GM12891 (cell line): ENCODE measurements around the gene DNAJC15.

Source experiments
- DNase-seq: peaks from one replicate; pipeline ENCODE4 v3.0.0; 2011; ENCODE audit warnings: low spot score; ENCODE audit not compliant: insufficient read length
- FAIRE-seq: peaks from 2 replicates; lab custom pipeline; 2011; peaks lifted over from hg19 to GRCh38; lab: Jason Lieb, UNC
- PAX5 ChIP-seq: IDR thresholded peaks from 2 replicates; pipeline ENCODE4 v1.6.1; 2011; ENCODE audit warnings: low read length, moderate library complexity, mild to moderate bottlenecking; ENCODE audit not compliant: insufficient read depth, severe bottlenecking
- POLR2A ChIP-seq: IDR thresholded peaks from 2 replicates; pipeline ENCODE4 v1.6.1; 2011; ENCODE audit warnings: low read depth, low read length, control low read depth
- POLR2AphosphoS5 ChIP-seq: IDR thresholded peaks from 2 replicates; pipeline ENCODE4 v1.6.1; 2011; ENCODE audit warnings: low read depth, low read length, control low read depth
- POU2F2 ChIP-seq: IDR thresholded peaks from 2 replicates; pipeline ENCODE4 v1.6.1; 2011; ENCODE audit warnings: low read depth, mild to moderate bottlenecking, control low read depth, low read length, moderate library complexity
- SPI1 ChIP-seq: IDR thresholded peaks from 2 replicates; pipeline ENCODE4 v1.6.1; 2011; ENCODE audit warnings: low read depth, low read length, control low read depth
- TAF1 ChIP-seq: IDR thresholded peaks from 2 replicates; pipeline ENCODE4 v1.6.1; 2011; ENCODE audit warnings: low read depth, low read length, control low read depth

DNAJC15 gene

GRCh38 chr13:43102304-43102703 is 78.9 kb downstream of the DNAJC15 start:
- TF ChIP-seq POLR2AphosphoS5, result no peak
- TF ChIP-seq SPI1, result no peak
- TF ChIP-seq POU2F2, result no peak
- TF ChIP-seq PAX5, result no peak
- TF ChIP-seq POLR2A, result no peak
- no peak for TF ChIP-seq TAF1
- DNase-seq, result no peak

GRCh38 chr13:43107780-43108179 is 84.4 kb downstream of the DNAJC15 start:
- TF ChIP-seq PAX5 (no peak), POU2F2 (no peak), POLR2AphosphoS5 (no peak), POLR2A (no peak), SPI1 (no peak), TAF1 (no peak)
- FAIRE-seq (no peak), DNase-seq (no peak)

More at GRCh38 chr13:43102304-43102703, 78.9 kb downstream of the DNAJC15 start:
- FAIRE-seq, result no peak

GRCh38 chr13:43110036-43110435 is 86.7 kb downstream of the DNAJC15 start:
- FAIRE-seq (no peak), DNase-seq (no peak)
- no peak for TF ChIP-seq POLR2A
- TF ChIP-seq PAX5, result no peak
- TF ChIP-seq POU2F2, result no peak
- no peak for TF ChIP-seq POLR2AphosphoS5
- TF ChIP-seq TAF1, result no peak
- TF ChIP-seq SPI1, result no peak

GRCh38 chr13:43110658-43111057 is 87.3 kb downstream of the DNAJC15 start:
- DNase-seq (no peak), FAIRE-seq (peak; percentile 5)

GRCh38 chr13:43111559-43112400 is 88.4 kb downstream of the DNAJC15 start:
- DNase-seq, result no peak
- FAIRE-seq, result no peak
- TF ChIP-seq POLR2AphosphoS5 (no peak), TAF1 (no peak), POU2F2 (no peak), PAX5 (no peak), SPI1 (no peak), POLR2A (no peak)

More at GRCh38 chr13:43110658-43111057, 87.3 kb downstream of the DNAJC15 start:
- TF ChIP-seq SPI1, result no peak
- TF ChIP-seq PAX5, result no peak
- no peak for TF ChIP-seq POLR2A
- no peak for TF ChIP-seq POU2F2

GRCh38 chr13:43113603-43114002 is 90.2 kb downstream of the DNAJC15 start:
- DNase-seq (no peak), FAIRE-seq (no peak)
- TF ChIP-seq PAX5, result no peak
- no peak for TF ChIP-seq POU2F2
- no peak for TF ChIP-seq SPI1
- no peak for TF ChIP-seq POLR2AphosphoS5
- TF ChIP-seq TAF1, result no peak
- TF ChIP-seq POLR2A, result no peak

GRCh38 chr13:43114504-43114903 is 91.1 kb downstream of the DNAJC15 start:
- no peak for DNase-seq
- FAIRE-seq, result no peak
- TF ChIP-seq POU2F2, result no peak
- no peak for TF ChIP-seq SPI1
- no peak for TF ChIP-seq POLR2AphosphoS5
- TF ChIP-seq POLR2A, result no peak
- TF ChIP-seq PAX5, result no peak
- TF ChIP-seq TAF1, result no peak

- no peak for TF ChIP-seq POLR2A
- no peak for TF ChIP-seq POU2F2
- TF ChIP-seq PAX5, result no peak
- no peak for TF ChIP-seq SPI1
- TF ChIP-seq POLR2AphosphoS5, result no peak
- TF ChIP-seq TAF1, result no peak
- FAIRE-seq (no peak), DNase-seq (no peak)
These were observed 91.8 kb downstream of the DNAJC15 start for GRCh38 chr13:43115141-43115540.

- TF ChIP-seq PAX5 (no peak), POU2F2 (no peak), POLR2AphosphoS5 (no peak), POLR2A (no peak), TAF1 (no peak), SPI1 (no peak)
- DNase-seq (no peak), FAIRE-seq (peak; percentile 55)
These were observed 92.9 kb downstream of the DNAJC15 start for GRCh38 chr13:43116242-43116641.

- FAIRE-seq (no peak), DNase-seq (no peak)
- TF ChIP-seq SPI1 (no peak), POLR2AphosphoS5 (no peak), TAF1 (no peak), POU2F2 (no peak)
These were observed 95.1 kb downstream of the DNAJC15 start for GRCh38 chr13:43118521-43118920.
